ENCODE data around the gene LSM5. TPM values are rescaled to one million over a fixed set of nuclear protein-coding genes. Genes with fewer than 3 reads are reported as not detected.

The LSM5 gene
- 15.8 TPM for total RNA-seq

DNA sequence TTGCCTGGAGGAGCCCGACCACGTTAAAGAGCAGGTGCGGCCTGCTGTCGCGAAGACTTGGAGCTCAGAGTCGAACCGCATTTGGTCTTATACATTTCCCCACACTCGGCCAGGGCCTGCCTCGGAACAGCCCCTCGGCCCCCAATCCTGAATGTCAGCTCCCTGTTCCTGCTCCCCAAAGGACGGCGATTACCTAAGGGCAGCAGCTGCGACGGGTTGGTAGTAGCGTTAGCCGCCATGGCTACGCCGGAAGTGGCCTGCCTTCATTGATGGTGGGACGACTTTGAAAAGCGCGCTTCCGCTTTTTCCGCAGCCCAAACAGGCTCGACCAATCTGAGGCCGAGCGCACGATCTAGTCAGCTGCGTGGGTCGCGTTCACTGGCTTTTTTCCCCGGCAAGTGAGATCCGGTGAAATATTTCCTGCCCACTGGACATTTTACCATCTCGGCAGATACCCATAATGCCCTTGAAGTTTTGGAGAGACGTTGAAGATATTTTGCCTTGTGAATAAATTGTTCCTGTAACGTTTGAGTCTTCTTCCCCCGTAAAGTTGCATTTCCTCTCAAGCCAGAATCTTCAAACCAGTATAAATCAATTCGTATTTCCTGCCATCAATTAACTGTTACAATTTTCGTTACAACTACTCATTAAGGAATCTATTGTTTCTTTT, at the start of gene LSM5:
Gene LSM5, minus strand, starts transcription at position 254 of the 670 bp plus-strand sequence. Its CDS starts 15 bp downstream, at position 239.
- no peaks in the 10 kb centered on the region for H3K27me3 ChIP-seq (ENCODE audit: insufficient read depth, low read length)
- no peaks in the 10 kb centered on the region for H3K9me3 ChIP-seq (ENCODE audit: low read depth, low read length)
- peak within 1 kb of the TSS; percentile 81 for H3K4me3 ChIP-seq (ENCODE audit: low read length)
- peaks cover 18% of the 10 kb centered on the region for H3K4me1 ChIP-seq (ENCODE audit: insufficient read depth, low read length)

DNA sequence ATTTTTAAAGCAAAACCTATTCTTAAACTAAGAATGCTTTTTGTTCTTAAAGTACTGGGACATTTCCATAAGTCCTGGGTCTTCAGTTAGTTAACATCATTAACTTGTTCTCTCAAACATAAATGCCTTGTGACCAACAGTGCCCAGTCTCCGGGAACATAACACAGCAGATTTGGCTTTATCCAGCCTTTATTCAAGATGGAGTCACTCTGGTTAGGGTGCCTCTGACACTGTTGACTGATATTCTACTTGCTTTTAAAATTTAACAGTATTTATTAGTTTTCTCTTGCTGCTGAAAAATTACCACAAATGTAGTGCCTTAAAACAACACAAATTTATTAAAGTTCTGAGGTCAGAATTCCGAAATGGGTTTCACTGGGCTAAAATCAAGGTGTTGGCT, 49.2 kb upstream of the LSM5 start:
- H3K4me3 ChIP-seq (ENCODE audit: low read length) = no peak overlapping the region
- H3K27me3 ChIP-seq (ENCODE audit: insufficient read depth, low read length) = no peaks in the 10 kb centered on the region
- H3K4me1 ChIP-seq (ENCODE audit: insufficient read depth, low read length) = no peaks in the 10 kb centered on the region
- no peaks in the 10 kb centered on the region for H3K9me3 ChIP-seq (ENCODE audit: low read depth, low read length)

DNA sequence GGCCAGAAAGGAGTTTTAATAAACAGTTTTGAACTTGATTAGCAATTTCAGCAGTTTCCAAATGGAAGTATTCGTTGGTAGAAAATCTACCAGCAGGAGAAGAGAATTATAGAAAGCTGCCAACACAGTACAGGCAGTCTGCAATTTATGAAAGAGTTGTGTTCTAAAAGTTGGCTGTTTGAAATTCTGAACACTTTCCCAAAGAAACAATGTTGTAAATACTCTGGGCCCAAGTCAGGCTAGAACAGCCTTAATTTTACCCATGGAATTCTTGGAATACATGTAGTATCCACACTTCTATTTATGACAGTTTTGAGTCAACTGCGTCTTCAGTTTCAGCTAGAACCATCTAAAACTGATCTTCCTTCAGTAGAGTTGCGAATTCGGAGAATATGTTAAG, 47.6 kb upstream of the LSM5 start:
- Histone ChIP-seq H3K9me3 (ENCODE audit: low read depth, low read length) (no peaks in the 10 kb centered on the region), H3K27me3 (ENCODE audit: insufficient read depth, low read length) (no peaks in the 10 kb centered on the region), H3K4me3 (ENCODE audit: low read length) (no peak overlapping the region), H3K4me1 (ENCODE audit: insufficient read depth, low read length) (no peaks in the 10 kb centered on the region)

DNA sequence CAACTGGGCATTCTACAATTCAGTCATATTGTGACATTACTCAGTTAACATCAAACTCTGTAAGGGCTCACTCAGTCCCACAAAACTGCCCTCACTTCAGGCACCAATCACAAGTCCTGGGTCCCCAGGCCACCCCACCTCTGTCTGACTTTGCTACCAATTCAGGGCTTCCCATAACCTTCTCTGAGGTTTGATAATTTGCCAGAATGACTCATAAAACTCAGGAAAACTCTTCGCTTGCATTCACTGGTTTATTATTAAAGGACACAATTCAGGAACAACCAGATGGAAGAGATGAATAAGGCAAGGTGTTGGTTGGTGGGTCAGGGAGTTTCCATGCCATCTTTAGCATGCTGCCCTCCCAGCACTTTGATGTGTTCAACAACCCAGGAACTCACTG, 46.4 kb upstream of the LSM5 start:
- H3K9me3 ChIP-seq (ENCODE audit: low read depth, low read length) = no peaks in the 10 kb centered on the region
- no peaks in the 10 kb centered on the region for H3K4me1 ChIP-seq (ENCODE audit: insufficient read depth, low read length)
- H3K27me3 ChIP-seq (ENCODE audit: insufficient read depth, low read length) = no peaks in the 10 kb centered on the region
- H3K4me3 ChIP-seq (ENCODE audit: low read length) = no peak overlapping the region

GRCh38 chr7:32536016-32536415, 45.8 kb upstream of the LSM5 start:
- H3K9me3 ChIP-seq (ENCODE audit: low read depth, low read length) = no peaks in the 10 kb centered on the region
- H3K27me3 ChIP-seq (ENCODE audit: insufficient read depth, low read length) = no peaks in the 10 kb centered on the region
- no peaks in the 10 kb centered on the region for H3K4me1 ChIP-seq (ENCODE audit: insufficient read depth, low read length)
- H3K4me3 ChIP-seq (ENCODE audit: low read length) = no peak overlapping the region

GRCh38 chr7:32535162-32535702, 45.1 kb upstream of the LSM5 start:
- Histone ChIP-seq H3K4me3 (ENCODE audit: low read length) (no peak overlapping the region), H3K4me1 (ENCODE audit: insufficient read depth, low read length) (no peaks in the 10 kb centered on the region), H3K27me3 (ENCODE audit: insufficient read depth, low read length) (no peaks in the 10 kb centered on the region)

DNA sequence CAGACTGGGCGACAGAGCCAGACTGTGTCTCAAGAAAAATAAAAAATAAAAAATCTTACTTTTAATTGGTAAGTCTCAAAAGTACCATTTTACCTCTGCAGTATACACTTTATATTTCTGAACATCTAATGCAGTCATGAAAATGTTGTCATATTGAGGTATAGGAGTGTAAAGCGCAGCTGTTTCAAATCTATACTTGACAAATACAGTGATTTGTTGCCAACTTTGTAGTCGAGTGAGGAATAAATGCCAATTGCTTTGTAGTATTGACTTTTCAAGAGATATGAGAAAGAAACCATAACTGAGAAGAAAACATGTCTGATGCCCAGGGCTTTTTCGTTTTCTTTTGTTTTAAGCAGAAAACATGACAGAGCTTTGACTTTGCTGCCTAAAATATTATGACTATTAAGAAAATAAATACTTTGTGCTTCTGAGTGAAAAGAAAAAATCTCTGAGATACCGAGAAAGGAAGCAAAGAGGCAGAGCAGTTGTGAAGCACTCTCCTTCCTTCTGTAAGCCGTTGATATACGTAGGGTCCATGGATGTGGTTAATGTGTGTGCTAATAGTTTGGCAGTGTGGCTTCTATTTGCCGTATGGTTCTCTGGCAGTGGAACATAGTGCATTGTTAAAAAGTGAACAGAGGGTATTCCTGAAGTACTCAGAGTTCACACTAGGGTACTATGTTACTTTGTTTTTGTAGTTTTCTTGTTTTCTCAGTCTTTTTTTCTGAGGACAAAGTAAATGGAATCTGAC, 43.3 kb upstream of the LSM5 start:
- Histone ChIP-seq H3K4me1 (ENCODE audit: insufficient read depth, low read length) (no peaks in the 10 kb centered on the region), H3K27me3 (ENCODE audit: insufficient read depth, low read length) (no peaks in the 10 kb centered on the region), H3K4me3 (ENCODE audit: low read length) (no peak overlapping the region), H3K9me3 (ENCODE audit: low read depth, low read length) (no peaks in the 10 kb centered on the region)

More at GRCh38 chr7:32535162-32535702, 45.1 kb upstream of the LSM5 start:
- no peaks in the 10 kb centered on the region for H3K9me3 ChIP-seq (ENCODE audit: low read depth, low read length)

DNA sequence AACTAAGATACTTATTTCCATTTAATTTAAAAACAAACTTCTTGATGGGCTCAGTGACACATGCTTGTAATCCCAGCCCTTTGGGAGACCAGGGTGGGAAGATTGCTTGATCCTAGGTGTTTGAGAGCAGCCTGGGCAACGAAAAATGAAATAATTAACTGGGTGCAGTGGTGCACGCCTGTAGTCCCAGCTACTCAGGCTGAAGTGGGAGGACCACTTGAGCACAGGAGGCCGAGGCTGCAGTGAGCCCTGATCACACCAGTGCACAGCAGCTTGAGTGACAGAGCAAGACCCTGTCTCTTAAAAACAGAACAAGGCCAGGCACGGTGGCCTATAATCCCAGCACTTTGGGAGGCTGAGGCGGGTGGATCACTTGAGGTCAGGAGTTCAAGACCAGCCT, 42.5 kb upstream of the LSM5 start:
- no peaks in the 10 kb centered on the region for H3K27me3 ChIP-seq (ENCODE audit: insufficient read depth, low read length)
- H3K9me3 ChIP-seq (ENCODE audit: low read depth, low read length) = no peaks in the 10 kb centered on the region
- no peaks in the 10 kb centered on the region for H3K4me1 ChIP-seq (ENCODE audit: insufficient read depth, low read length)
- H3K4me3 ChIP-seq (ENCODE audit: low read length) = no peak overlapping the region

- Histone ChIP-seq H3K4me3 (ENCODE audit: low read length) (no peak overlapping the region), H3K27me3 (ENCODE audit: insufficient read depth, low read length) (no peaks in the 10 kb centered on the region), H3K9me3 (ENCODE audit: low read depth, low read length) (no peaks in the 10 kb centered on the region), H3K4me1 (ENCODE audit: insufficient read depth, low read length) (no peaks in the 10 kb centered on the region)
Observed at GRCh38 chr7:32532086-32532485, 41.9 kb upstream of the LSM5 start.

GRCh38 chr7:32531402-32531801, 41.2 kb upstream of the LSM5 start:
- H3K27me3 ChIP-seq (ENCODE audit: insufficient read depth, low read length) = no peaks in the 10 kb centered on the region
- no peaks in the 10 kb centered on the region for H3K9me3 ChIP-seq (ENCODE audit: low read depth, low read length)
- no peak overlapping the region for H3K4me3 ChIP-seq (ENCODE audit: low read length)
- H3K4me1 ChIP-seq (ENCODE audit: insufficient read depth, low read length) = no peaks in the 10 kb centered on the region

DNA sequence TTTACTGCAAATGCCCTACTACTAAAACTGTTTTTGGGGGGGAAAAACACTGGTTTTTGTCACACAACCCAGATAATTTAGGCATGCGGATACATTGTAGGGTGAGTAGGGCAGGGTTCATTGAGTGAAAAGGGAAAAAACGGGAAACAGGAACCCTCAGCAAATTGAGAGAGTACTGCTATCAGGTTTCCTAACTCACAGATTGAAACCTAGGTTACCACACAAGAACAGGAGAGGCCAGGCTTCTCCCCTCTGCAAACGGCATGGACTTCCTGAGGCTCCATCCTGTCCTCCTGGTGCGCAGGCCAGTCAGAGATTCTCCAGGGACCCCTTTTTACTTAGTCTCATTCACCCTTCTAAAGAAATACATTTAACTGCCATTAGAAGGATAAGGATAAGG, 35.7 kb upstream of the LSM5 start:
- Histone ChIP-seq H3K4me1 (ENCODE audit: insufficient read depth, low read length) (no peaks in the 10 kb centered on the region), H3K9me3 (ENCODE audit: low read depth, low read length) (no peaks in the 10 kb centered on the region), H3K27me3 (ENCODE audit: insufficient read depth, low read length) (no peaks in the 10 kb centered on the region), H3K4me3 (ENCODE audit: low read length) (no peak overlapping the region)

GRCh38 chr7:32524631-32525030, 34.5 kb upstream of the LSM5 start:
- Histone ChIP-seq H3K9me3 (ENCODE audit: low read depth, low read length) (peaks cover 10% of the 10 kb centered on the region), H3K4me1 (ENCODE audit: insufficient read depth, low read length) (no peaks in the 10 kb centered on the region), H3K27me3 (ENCODE audit: insufficient read depth, low read length) (no peaks in the 10 kb centered on the region), H3K4me3 (ENCODE audit: low read length) (no peak overlapping the region)

GRCh38 chr7:32522746-32523530, 32.8 kb upstream of the LSM5 start:
- peaks cover 11% of the 10 kb centered on the region for H3K9me3 ChIP-seq (ENCODE audit: low read depth, low read length)
- H3K4me3 ChIP-seq (ENCODE audit: low read length) = no peak overlapping the region
- no peaks in the 10 kb centered on the region for H3K4me1 ChIP-seq (ENCODE audit: insufficient read depth, low read length)
- no peaks in the 10 kb centered on the region for H3K27me3 ChIP-seq (ENCODE audit: insufficient read depth, low read length)

GRCh38 chr7:32519763-32520162, 29.6 kb upstream of the LSM5 start:
- peaks cover 11% of the 10 kb centered on the region for H3K9me3 ChIP-seq (ENCODE audit: low read depth, low read length)
- H3K27me3 ChIP-seq (ENCODE audit: insufficient read depth, low read length) = no peaks in the 10 kb centered on the region
- H3K4me1 ChIP-seq (ENCODE audit: insufficient read depth, low read length) = peaks cover 6% of the 10 kb centered on the region
- no peak overlapping the region for H3K4me3 ChIP-seq (ENCODE audit: low read length)

- H3K9me3 ChIP-seq (ENCODE audit: low read depth, low read length) = peaks cover 11% of the 10 kb centered on the region
- no peaks in the 10 kb centered on the region for H3K27me3 ChIP-seq (ENCODE audit: insufficient read depth, low read length)
- H3K4me3 ChIP-seq (ENCODE audit: low read length) = no peak overlapping the region
- peaks cover 6% of the 10 kb centered on the region for H3K4me1 ChIP-seq (ENCODE audit: insufficient read depth, low read length)
Observed at GRCh38 chr7:32518534-32519140, 28.5 kb upstream of the LSM5 start.
